ENCODE data around the gene CEBPZOS. TPM values are rescaled to one million over a fixed set of nuclear protein-coding genes. Genes with fewer than 3 reads are reported as not detected.

Gene CEBPZOS
- total RNA-seq (2012; rRNA removed), result 16.8 and 18.5 TPM in 2 replicates

DNA sequence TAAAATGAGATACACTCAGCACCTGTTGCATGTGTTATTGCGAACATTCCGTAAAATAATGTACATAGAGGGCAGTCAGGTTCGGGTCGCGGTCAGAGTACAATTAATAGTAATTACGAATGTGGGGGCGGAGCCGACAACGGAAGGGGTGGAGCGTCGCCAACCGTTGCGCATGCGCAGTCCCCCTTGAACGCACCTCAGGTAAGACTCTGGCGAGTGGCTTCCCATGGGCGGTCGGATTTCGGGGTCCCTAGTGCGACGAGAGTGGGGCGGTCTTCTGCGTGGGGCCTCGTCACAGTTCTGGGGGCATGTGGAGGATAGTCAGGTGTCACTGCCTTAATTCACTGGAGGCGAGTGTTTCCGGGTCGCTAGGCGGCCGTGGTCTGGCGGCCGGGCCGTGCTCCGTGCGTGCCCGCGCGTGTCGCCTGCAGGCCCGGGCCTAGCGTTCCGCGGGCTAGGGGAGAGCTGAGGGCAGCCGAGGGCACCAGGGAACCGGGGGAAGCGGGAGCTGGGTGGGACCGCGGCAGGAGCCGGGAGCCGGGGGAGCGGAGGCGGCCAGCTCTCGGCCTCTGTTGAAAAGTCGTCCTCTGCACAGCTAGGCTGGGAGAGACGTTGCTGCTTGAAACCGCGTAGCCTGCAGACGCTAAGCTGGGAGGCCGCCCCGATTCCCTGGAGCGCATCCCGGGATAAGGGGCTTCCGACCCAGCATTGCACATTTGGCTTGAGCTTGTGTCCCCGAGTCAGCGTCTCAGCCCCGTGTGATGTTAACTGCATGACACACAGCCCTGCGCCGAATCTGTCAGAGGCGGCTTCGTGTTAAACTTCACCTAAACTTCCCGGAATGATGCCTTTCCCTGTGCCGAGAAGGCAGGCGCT lies at the start of gene CEBPZOS:
CEBPZOS (plus strand) TSS at position 177 of the 876 bp plus-strand sequence. CDS start 3,209 bp downstream, outside the sequence.
- peaks cover 14% of the 10 kb centered on the region for H3K36me3 ChIP-seq (ENCODE audit: insufficient read depth, low read length)
- peak within 1 kb of the TSS; percentile 96 for H3K4me2 ChIP-seq (ENCODE audit: low read length)
- H3K9me3 ChIP-seq (replicated peaks; ENCODE audit: low read length), result no peaks in the 10 kb centered on the region
- no peaks in the 10 kb centered on the region for H3K27me3 ChIP-seq (ENCODE audit: control insufficient read depth, insufficient read depth, low read length)
- H3K9ac ChIP-seq (ENCODE audit: low read depth, low read length), result peak within 1 kb of the TSS; percentile 82
- H3K4me1 ChIP-seq (ENCODE audit: control insufficient read depth, insufficient read depth, low read length), result peaks cover 9% of the 10 kb centered on the region
- peak within 1 kb of the TSS; percentile 85 for H3K4me3 ChIP-seq (ENCODE audit: low read length)

DNA sequence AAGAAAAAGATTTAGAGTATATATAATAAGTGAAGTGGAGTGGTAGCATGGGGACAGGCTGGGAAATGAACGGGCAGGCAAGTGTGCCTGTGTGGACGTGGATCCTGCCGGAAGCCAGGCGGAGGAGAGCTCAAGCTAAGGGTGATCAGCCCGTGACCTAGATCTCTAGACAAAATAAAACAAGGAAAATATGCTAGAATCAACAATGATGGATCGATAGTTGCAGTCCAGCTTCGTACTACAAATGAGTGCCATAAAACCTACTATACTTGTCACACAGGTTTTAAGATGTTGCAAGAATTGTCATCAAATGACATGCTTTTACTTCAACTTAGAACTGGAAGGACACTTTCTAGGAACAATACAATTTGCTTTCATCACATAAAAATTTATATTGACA lies 48.0 kb upstream of the CEBPZOS start:
- Histone ChIP-seq H3K4me3 (ENCODE audit: low read length) (no peak overlapping the region), H3K4me1 (ENCODE audit: control insufficient read depth, insufficient read depth, low read length) (peaks cover 7% of the 10 kb centered on the region), H3K36me3 (ENCODE audit: insufficient read depth, low read length) (peaks cover 29% of the 10 kb centered on the region), H3K9ac (ENCODE audit: low read depth, low read length) (no peak overlapping the region), H3K9me3 (replicated peaks; ENCODE audit: low read length) (no peaks in the 10 kb centered on the region), H3K27me3 (ENCODE audit: control insufficient read depth, insufficient read depth, low read length) (no peaks in the 10 kb centered on the region), H3K4me2 (ENCODE audit: low read length) (no peak overlapping the region)

DNA sequence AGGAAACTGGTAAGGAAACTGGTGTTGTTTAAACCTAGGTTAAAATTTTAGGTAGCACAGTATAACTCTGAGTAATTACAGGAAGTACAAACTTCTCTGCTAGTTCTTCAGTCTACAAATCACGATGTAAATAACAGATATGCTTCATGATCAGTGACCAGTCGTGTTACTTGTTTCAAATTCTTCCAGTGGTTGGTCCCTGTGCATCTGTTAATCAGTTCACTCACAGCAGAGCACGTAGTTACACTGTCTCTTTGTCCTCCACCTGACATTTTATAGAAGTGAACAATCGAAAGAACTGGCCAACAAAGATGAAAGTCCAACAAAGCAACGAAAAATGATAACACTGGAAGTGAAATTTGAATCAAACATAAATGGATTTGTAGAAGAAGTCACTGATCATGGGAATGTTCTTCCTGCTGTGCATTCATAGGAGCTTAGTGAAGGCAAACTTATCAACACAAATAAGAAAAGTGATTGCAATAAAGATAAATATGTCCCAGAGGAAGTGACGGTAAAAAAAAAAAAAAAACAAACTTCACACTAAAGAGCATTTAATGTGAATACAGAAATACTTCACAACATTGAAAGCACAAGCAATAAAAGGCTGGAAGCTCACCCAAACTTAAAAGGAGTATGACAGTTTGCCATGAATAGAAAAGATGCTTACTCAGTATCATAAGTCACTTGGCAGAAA lies 46.5 kb upstream of the CEBPZOS start:
- H3K36me3 ChIP-seq (ENCODE audit: insufficient read depth, low read length), result peaks cover 26% of the 10 kb centered on the region
- H3K27me3 ChIP-seq (ENCODE audit: control insufficient read depth, insufficient read depth, low read length), result no peaks in the 10 kb centered on the region
- H3K4me2 ChIP-seq (ENCODE audit: low read length), result no peak overlapping the region
- no peak overlapping the region for H3K4me3 ChIP-seq (ENCODE audit: low read length)
- H3K9ac ChIP-seq (ENCODE audit: low read depth, low read length), result no peak overlapping the region
- no peaks in the 10 kb centered on the region for H3K9me3 ChIP-seq (replicated peaks; ENCODE audit: low read length)
- H3K4me1 ChIP-seq (ENCODE audit: control insufficient read depth, insufficient read depth, low read length), result peaks cover 7% of the 10 kb centered on the region

DNA sequence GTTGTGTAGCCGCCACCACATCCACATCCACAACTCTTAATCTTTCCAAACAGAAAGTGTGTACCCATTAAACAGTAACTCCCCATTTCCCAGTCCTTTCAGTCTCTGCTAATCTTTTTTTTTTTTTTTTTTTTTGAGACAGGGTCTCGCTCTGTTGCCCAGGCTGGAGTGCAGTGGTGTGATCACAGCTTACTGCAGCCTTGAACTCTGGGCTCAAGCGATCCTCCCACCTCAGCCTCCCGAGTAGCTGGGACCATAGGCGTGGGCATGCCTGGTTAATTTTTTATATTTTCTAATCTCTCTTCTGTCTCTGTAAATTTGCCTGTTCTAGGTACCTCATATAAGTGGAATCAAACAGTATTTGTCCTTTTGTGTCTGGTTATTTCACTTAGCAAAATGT lies 43.1 kb upstream of the CEBPZOS start:
- H3K4me3 ChIP-seq (ENCODE audit: low read length), result no peak overlapping the region
- H3K36me3 ChIP-seq (ENCODE audit: insufficient read depth, low read length), result peaks cover 9% of the 10 kb centered on the region
- no peaks in the 10 kb centered on the region for H3K9me3 ChIP-seq (replicated peaks; ENCODE audit: low read length)
- no peak overlapping the region for H3K4me2 ChIP-seq (ENCODE audit: low read length)
- H3K27me3 ChIP-seq (ENCODE audit: control insufficient read depth, insufficient read depth, low read length), result no peaks in the 10 kb centered on the region
- peaks cover 20% of the 10 kb centered on the region for H3K4me1 ChIP-seq (ENCODE audit: control insufficient read depth, insufficient read depth, low read length)
- no peak overlapping the region for H3K9ac ChIP-seq (ENCODE audit: low read depth, low read length)

DNA sequence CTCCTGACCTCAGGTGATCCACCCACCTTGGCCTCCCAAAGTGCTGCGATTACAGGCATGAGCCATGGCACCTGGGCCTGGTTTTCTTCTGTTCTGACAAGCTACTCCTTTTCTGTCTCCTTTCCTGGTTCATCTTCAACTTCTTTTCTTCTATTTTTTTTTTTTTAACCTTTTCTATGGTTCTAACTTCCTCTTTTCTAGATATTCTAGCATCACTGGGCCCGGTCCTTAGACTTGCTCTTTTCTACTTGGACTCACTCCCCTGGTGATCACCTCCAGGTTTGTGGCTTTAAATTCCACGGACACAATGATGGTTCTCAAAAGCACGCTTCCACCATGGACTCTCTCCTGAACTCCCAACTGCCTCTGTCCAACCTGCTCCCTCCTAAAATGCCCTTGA lies 41.5 kb upstream of the CEBPZOS start:
- H3K4me1 ChIP-seq (ENCODE audit: control insufficient read depth, insufficient read depth, low read length), result peaks cover 20% of the 10 kb centered on the region
- H3K9ac ChIP-seq (ENCODE audit: low read depth, low read length), result no peak overlapping the region
- H3K9me3 ChIP-seq (replicated peaks; ENCODE audit: low read length), result no peaks in the 10 kb centered on the region
- H3K36me3 ChIP-seq (ENCODE audit: insufficient read depth, low read length), result no peaks in the 10 kb centered on the region
- H3K4me2 ChIP-seq (ENCODE audit: low read length), result no peak overlapping the region
- H3K4me3 ChIP-seq (ENCODE audit: low read length), result no peak overlapping the region
- no peaks in the 10 kb centered on the region for H3K27me3 ChIP-seq (ENCODE audit: control insufficient read depth, insufficient read depth, low read length)

DNA sequence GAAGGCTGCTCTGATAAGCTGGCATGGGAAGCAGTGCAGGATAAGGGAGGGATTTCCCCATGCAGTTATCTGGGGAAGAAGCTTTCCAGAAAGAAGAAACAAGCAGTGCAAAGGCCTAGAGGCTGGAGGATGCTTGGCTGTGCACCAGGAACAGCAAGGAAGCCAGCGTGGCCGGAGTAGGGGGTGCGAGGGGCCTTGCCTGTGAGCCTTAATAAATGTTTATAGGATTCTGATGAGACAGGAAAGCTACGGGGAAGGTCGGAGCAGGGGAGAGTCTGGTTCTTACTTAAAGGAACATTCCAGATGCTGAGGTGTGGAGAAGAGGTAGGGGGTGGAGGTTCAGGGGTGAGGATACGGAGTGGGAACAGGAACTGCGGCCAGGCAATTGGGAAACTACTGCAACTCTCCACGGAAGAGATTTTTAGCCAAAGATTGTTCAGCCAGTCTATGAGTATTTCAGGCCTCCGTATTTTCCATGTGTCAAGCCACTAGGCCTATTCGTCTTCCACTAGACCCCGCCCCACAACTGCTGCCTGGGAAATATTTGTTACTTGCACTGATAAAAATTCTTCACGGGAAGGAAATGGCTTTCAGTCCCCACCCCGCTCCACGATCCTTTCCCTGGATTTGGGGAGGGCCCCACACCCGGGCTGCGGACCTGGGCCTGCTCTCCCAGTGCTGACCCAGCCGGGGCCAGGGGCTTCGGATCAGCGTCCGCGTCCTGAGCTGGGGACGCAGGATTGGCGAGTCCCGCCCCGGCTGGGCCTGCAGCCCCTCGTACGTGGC lies 40.0 kb upstream of the CEBPZOS start:
- H3K27me3 ChIP-seq (ENCODE audit: control insufficient read depth, insufficient read depth, low read length), result no peaks in the 10 kb centered on the region
- H3K9me3 ChIP-seq (replicated peaks; ENCODE audit: low read length), result no peaks in the 10 kb centered on the region
- H3K4me1 ChIP-seq (ENCODE audit: control insufficient read depth, insufficient read depth, low read length), result peaks cover 16% of the 10 kb centered on the region
- peak overlapping the region; percentile 82 for H3K4me3 ChIP-seq (ENCODE audit: low read length)
- peak overlapping the region; percentile 97 for H3K4me2 ChIP-seq (ENCODE audit: low read length)
- H3K36me3 ChIP-seq (ENCODE audit: insufficient read depth, low read length), result no peaks in the 10 kb centered on the region
- H3K9ac ChIP-seq (ENCODE audit: low read depth, low read length), result peak overlapping the region; percentile 93

DNA sequence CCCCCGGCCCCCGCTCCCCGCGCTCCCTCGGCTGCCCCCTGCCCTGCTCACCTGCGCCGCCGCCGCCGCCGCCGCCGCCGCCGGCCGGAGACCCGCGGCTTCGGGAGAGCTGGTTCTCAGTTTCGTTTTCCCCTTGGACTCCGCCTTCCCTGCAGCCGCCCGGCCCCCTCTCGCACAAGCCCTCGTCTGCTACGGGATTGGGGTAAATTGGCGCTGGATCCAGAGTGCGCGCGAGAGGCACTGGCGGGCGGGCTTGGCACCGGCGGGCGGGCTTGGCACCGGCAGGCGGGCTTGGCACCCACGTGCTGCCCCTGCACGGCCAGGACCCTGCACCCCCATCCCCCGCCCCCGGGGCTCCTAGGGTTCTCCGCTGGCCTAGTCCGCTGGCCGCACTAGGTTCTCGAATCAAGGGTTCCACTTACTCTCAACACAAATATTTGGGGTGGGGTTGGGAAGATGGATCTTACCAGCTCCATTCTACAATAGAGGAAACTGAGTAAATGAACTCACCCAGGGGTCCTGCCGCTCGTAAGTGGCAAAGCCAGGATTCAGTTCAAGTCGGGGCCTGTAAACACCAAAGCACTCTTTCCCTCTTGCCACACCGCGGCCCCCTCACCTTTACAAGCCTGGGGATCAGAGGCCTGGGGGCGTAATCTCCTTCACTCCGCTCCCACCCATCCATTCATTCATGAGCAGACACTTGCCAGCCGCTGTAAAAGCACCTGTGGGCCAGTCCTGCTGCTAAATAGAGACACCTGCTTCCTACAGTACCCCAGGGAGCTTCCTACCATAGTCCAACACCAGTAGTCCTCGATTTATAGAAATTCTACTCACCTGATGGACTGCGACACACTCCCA lies 39.2 kb upstream of the CEBPZOS start, which contains the start of gene EIF2AK2:
EIF2AK2 (minus strand) TSS at position 124 of the 858 bp plus-strand sequence. CDS start 9,174 bp downstream, outside the sequence.
- peak within 1 kb of the TSS; percentile 97 for H3K4me2 ChIP-seq (ENCODE audit: low read length)
- H3K9ac ChIP-seq (ENCODE audit: low read depth, low read length), result peak within 1 kb of the TSS; percentile 93
- no peaks in the 10 kb centered on the region for H3K9me3 ChIP-seq (replicated peaks; ENCODE audit: low read length)
- no peaks in the 10 kb centered on the region for H3K36me3 ChIP-seq (ENCODE audit: insufficient read depth, low read length)
- H3K27me3 ChIP-seq (ENCODE audit: control insufficient read depth, insufficient read depth, low read length), result no peaks in the 10 kb centered on the region
- peak within 1 kb of the TSS; percentile 82 for H3K4me3 ChIP-seq (ENCODE audit: low read length)
- peaks cover 14% of the 10 kb centered on the region for H3K4me1 ChIP-seq (ENCODE audit: control insufficient read depth, insufficient read depth, low read length)

DNA sequence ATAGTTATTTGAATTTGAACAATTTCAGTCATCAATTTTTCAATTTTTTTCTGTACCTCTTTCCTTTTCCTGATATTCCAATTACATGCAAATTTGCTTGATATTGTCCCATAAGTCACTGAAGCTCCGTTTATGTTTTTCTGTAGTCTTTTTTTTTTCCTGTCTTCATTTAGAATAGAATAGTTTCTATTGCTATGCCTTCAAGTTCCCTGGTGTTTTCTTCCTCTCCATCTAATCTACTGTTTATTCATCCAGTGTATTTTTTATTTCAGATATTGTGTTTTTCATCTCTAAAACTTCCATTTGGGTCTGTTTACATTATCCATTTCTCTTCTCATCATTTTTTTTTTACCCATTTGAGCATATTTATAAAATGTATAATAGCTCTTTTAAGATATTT lies 31.5 kb upstream of the CEBPZOS start:
- no peak overlapping the region for H3K9ac ChIP-seq (ENCODE audit: low read depth, low read length)
- H3K4me3 ChIP-seq (ENCODE audit: low read length), result no peak overlapping the region
- peaks cover 5% of the 10 kb centered on the region for H3K4me1 ChIP-seq (ENCODE audit: control insufficient read depth, insufficient read depth, low read length)
- no peak overlapping the region for H3K4me2 ChIP-seq (ENCODE audit: low read length)
- H3K27me3 ChIP-seq (ENCODE audit: control insufficient read depth, insufficient read depth, low read length), result no peaks in the 10 kb centered on the region
- H3K36me3 ChIP-seq (ENCODE audit: insufficient read depth, low read length), result no peaks in the 10 kb centered on the region
- H3K9me3 ChIP-seq (replicated peaks; ENCODE audit: low read length), result no peaks in the 10 kb centered on the region

DNA sequence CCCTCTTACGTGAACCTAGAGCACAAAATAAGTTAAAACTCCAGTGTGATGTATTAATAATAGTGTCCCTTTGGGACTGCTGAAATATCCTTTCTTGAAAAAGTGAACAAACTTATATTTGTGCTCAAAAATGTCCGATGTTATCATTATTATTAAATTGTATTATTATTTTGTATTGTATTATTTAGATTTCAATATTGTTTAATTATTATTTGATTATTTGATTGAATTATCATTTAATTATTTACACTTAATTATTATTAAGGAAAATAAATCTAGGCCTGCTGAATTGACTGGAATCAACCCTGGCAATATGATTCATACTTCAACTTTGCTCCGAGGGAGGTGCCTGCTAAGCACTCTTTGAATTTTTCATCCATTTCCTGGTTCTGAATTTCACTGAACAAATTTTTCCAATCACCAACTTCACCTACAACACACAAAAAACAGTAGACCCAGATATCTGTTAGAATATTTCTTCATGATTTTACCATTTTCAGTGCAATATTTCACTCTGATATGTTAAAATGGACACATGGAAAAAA lies 28.6 kb upstream of the CEBPZOS start:
- Histone ChIP-seq H3K4me2 (ENCODE audit: low read length) (no peak overlapping the region), H3K4me3 (ENCODE audit: low read length) (no peak overlapping the region), H3K36me3 (ENCODE audit: insufficient read depth, low read length) (no peaks in the 10 kb centered on the region), H3K9ac (ENCODE audit: low read depth, low read length) (no peak overlapping the region), H3K4me1 (ENCODE audit: control insufficient read depth, insufficient read depth, low read length) (peaks cover 5% of the 10 kb centered on the region), H3K27me3 (ENCODE audit: control insufficient read depth, insufficient read depth, low read length) (no peaks in the 10 kb centered on the region), H3K9me3 (replicated peaks; ENCODE audit: low read length) (no peaks in the 10 kb centered on the region)

DNA sequence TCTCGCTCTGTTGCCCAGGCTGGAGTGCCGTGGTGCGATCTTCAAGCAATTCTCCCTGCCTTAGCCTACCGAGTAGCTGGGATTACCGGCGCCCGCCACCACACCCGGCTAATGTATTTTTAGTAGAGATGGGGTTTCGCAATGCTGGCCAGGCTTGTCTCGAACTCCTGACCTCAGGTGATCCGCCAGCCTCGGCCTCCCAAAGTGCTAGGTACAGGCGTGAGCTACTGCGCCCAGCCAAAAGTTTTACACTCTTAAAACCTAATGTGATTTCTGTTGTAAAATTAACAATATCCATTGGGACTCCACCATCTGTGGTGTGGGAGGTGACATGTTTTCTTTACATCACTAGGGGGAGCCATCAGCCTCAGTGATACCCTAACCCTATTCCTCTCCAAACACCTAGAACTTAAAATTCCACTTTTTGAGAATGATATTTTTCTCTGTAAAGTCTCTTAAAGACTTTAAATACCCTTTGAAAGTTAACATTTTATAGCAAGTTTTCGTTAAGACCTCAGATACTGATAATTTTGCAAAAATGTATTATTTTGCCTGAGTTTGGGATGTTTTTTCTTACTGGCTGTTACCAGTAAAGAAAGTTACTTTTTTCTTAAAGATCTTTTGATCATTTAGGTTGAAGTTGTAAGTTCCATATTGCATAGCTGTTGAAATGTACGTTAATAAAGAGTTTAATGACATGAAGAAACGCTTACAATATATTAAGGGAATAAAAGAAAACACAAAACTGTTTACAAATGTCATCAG lies 27.9 kb upstream of the CEBPZOS start:
- no peaks in the 10 kb centered on the region for H3K36me3 ChIP-seq (ENCODE audit: insufficient read depth, low read length)
- no peak overlapping the region for H3K9ac ChIP-seq (ENCODE audit: low read depth, low read length)
- no peaks in the 10 kb centered on the region for H3K27me3 ChIP-seq (ENCODE audit: control insufficient read depth, insufficient read depth, low read length)
- no peak overlapping the region for H3K4me3 ChIP-seq (ENCODE audit: low read length)
- H3K4me1 ChIP-seq (ENCODE audit: control insufficient read depth, insufficient read depth, low read length), result peaks cover 5% of the 10 kb centered on the region
- no peaks in the 10 kb centered on the region for H3K9me3 ChIP-seq (replicated peaks; ENCODE audit: low read length)
- H3K4me2 ChIP-seq (ENCODE audit: low read length), result no peak overlapping the region

Data from skeletal muscle satellite cell (primary cell).